HepG2 (cell line): ENCODE data around the gene APOL4. TPM values are rescaled to one million over a fixed set of nuclear protein-coding genes. Genes with fewer than 3 reads are reported as not detected.

Source experiments
- HNF4G ChIP-seq, 2 experiments: sonication (generic) in 1 of 2; formaldehyde crosslinking in 1 of 2; IDR thresholded peaks; 2 replicates each; pipeline versions ENCODE4 v1.4.0 to v1.6.1; 2011 to 2020; ENCODE audit warnings: borderline replicate concordance in 2 of 2, low read depth in 2 of 2, mild to moderate bottlenecking in 2 of 2, low read length in 1 of 2, missing genetic modification reagents in 1 of 2, moderate library complexity in 1 of 2
- LCORL ChIP-seq, 2 experiments: fragments of 450-650 bp in 1 of 2; sonication (generic) in 1 of 2; formaldehyde crosslinking in 1 of 2; IDR thresholded peaks; 2 replicates each; pipeline versions ENCODE4 v1.5.0 to v1.6.1; 2017 to 2020; ENCODE audit warnings: antibody characterized with exemption in 1 of 2, missing genetic modification reagents in 1 of 2
- MIXL1 ChIP-seq: IDR thresholded peaks from 2 replicates; pipeline ENCODE4 v1.6.1; 2016
- NFYB ChIP-seq: sonication (generic); formaldehyde crosslinking; IDR thresholded peaks from 2 replicates; pipeline ENCODE4 v1.4.0; 2020; ENCODE audit warnings: missing genetic modification reagents
- NR2F6 ChIP-seq, 2 experiments: IDR thresholded peaks; 2 replicates each; pipeline ENCODE4 v1.6.1; 2016; ENCODE audit warnings: antibody characterized with exemption in 1 of 2, mild to moderate bottlenecking in 1 of 2
- SALL1 ChIP-seq: sonication (generic); formaldehyde crosslinking; IDR thresholded peaks from 2 replicates; pipeline ENCODE4 v1.8.0; 2022; ENCODE audit warnings: mild to moderate bottlenecking, missing genetic modification reagents
- ZBTB1 ChIP-seq: sonication (generic); formaldehyde crosslinking; IDR thresholded peaks from 2 replicates; pipeline ENCODE4 v1.4.0; 2020; ENCODE audit warnings: missing genetic modification reagents, borderline replicate concordance
- ZNF3 ChIP-seq: IDR thresholded peaks from 2 replicates; pipeline ENCODE4 v1.7.0; 2017; ENCODE audit warnings: inconsistent platforms
- ZNF326 ChIP-seq: sonication (generic); formaldehyde crosslinking; IDR thresholded peaks from 2 replicates; pipeline ENCODE4 v1.4.0; 2020; ENCODE audit warnings: missing genetic modification reagents, borderline replicate concordance
- ZNF546 ChIP-seq: sonication (generic); formaldehyde crosslinking; conservative IDR thresholded peaks from 2 replicates; pipeline ENCODE4 v1.8.1; 2023; ENCODE audit warnings: mild to moderate bottlenecking, missing genetic modification reagents
- polyA plus RNA-seq, 8 experiments: library from polyadenylated mRNA; depleted of rRNA in 3 of 8; stranded (reverse) in 7 of 8; unstranded in 1 of 8; fragments of >200 nt; fragmentation: Illumina TruSeq in 4 of 8; extraction: Trizol in 4 of 8; gene quantifications; 2 replicates each; pipeline versions ENCODE4 v1.2.1 to v1.2.3, GENCODE V29; 2011 to 2016; ENCODE audit warnings: low read depth in 4 of 8, missing spikeins in 1 of 8, mixed read lengths in 1 of 8; ENCODE audit not compliant: insufficient read depth in 1 of 8
- total RNA-seq, 5 experiments: library from RNA; depleted of rRNA; stranded (reverse); fragments of >200 nt; fragmentation: Illumina TruSeq; extraction: Trizol; gene quantifications; 2 replicates each; pipeline ENCODE4 v1.2.3, GENCODE V29; 2016; ENCODE audit warnings: low read depth in 1 of 5
- TF ChIP-seq, protein P1 (sequence below): sonication (generic); formaldehyde crosslinking; IDR thresholded peaks from 2 replicates; pipeline ENCODE4 v1.5.1; 2020; ENCODE audit warnings: mild to moderate bottlenecking, missing genetic modification reagents, moderate library complexity
- TF ChIP-seq, protein P2 (sequence below): IDR thresholded peaks from 2 replicates; pipeline ENCODE4 v1.4.0; 2020; ENCODE audit warnings: mild to moderate bottlenecking, missing genetic modification reagents
- TF ChIP-seq, protein P3 (sequence below): sonication (generic); formaldehyde crosslinking; IDR thresholded peaks from 2 replicates; pipeline ENCODE4 v1.8.1; 2023; ENCODE audit warnings: mild to moderate bottlenecking, missing genetic modification reagents, borderline replicate concordance

The APOL4 gene
- total and polyA plus RNA-seq, 2 of the 13 experiments (the other 11 are each of a cell fraction or from before 2014, with no cell fraction given) = 0.77 to 2.8 TPM

DNA sequence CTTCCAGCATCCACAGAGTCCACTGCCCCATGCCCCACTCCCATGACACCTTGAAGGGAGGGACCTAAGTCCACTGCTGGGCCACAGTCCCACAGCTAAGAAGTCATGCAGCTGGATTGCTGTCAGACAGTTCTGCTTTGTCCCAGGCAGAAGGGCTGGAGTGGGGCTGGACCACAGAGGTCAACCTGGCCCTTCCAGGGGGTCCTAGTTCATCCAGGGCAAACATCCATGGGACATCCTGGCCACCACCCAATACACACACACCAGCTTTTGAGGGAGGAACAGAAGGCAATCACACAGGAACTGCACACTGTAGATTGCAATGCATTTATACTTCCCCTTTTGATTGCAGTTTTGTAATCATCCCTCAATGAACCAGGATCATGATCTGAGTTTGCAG is 11.3 kb upstream of the APOL4 start (continued):
- TF ChIP-seq HNF4G (IDR thresholded peaks at IDR 0.05; ENCODE audit: borderline replicate concordance, low read depth, low read length) (peak; percentile 47; the same call in 1 of the 2 replicates), HNF4G (CRISPR knock-in tag; IDR thresholded peaks at IDR 0.05; ENCODE audit: borderline replicate concordance, low read depth) (no peak), ZNF3 (CRISPR knock-in tag) (no peak), MIXL1 (CRISPR knock-in tag) (no peak), LCORL (IDR thresholded peaks at IDR 0.05) (no peak), LCORL (CRISPR knock-in tag; IDR thresholded peaks at IDR 0.05) (peak; percentile 37; the same call in 1 of the 2 replicates), ZBTB1 (CRISPR knock-in tag) (no peak), ZNF326 (CRISPR knock-in tag) (no peak), ZNF546 (CRISPR knock-in tag) (no peak), NFYB (no peak), NR2F6 (IDR thresholded peaks at IDR 0.05) (peak; percentile 38; the same call in 1 of the 2 replicates), NR2F6 (CRISPR knock-in tag; IDR thresholded peaks at IDR 0.05) (no peak), SALL1 (CRISPR knock-in tag) (peak; percentile 21; the same call in 1 of the 2 replicates)
- TF ChIP-seq, protein P1, sequence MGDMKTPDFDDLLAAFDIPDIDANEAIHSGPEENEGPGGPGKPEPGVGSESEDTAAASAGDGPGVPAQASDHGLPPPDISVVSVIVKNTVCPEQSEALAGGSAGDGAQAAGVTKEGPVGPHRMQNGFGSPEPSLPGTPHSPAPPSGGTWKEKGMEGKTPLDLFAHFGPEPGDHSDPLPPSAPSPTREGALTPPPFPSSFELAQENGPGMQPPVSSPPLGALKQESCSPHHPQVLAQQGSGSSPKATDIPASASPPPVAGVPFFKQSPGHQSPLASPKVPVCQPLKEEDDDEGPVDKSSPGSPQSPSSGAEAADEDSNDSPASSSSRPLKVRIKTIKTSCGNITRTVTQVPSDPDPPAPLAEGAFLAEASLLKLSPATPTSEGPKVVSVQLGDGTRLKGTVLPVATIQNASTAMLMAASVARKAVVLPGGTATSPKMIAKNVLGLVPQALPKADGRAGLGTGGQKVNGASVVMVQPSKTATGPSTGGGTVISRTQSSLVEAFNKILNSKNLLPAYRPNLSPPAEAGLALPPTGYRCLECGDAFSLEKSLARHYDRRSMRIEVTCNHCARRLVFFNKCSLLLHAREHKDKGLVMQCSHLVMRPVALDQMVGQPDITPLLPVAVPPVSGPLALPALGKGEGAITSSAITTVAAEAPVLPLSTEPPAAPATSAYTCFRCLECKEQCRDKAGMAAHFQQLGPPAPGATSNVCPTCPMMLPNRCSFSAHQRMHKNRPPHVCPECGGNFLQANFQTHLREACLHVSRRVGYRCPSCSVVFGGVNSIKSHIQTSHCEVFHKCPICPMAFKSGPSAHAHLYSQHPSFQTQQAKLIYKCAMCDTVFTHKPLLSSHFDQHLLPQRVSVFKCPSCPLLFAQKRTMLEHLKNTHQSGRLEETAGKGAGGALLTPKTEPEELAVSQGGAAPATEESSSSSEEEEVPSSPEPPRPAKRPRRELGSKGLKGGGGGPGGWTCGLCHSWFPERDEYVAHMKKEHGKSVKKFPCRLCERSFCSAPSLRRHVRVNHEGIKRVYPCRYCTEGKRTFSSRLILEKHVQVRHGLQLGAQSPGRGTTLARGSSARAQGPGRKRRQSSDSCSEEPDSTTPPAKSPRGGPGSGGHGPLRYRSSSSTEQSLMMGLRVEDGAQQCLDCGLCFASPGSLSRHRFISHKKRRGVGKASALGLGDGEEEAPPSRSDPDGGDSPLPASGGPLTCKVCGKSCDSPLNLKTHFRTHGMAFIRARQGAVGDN (CRISPR knock-in tag) = 0 out of 2 replicates have a peak, but pooled peaks have one; percentile 10
- TF ChIP-seq, protein P2, sequence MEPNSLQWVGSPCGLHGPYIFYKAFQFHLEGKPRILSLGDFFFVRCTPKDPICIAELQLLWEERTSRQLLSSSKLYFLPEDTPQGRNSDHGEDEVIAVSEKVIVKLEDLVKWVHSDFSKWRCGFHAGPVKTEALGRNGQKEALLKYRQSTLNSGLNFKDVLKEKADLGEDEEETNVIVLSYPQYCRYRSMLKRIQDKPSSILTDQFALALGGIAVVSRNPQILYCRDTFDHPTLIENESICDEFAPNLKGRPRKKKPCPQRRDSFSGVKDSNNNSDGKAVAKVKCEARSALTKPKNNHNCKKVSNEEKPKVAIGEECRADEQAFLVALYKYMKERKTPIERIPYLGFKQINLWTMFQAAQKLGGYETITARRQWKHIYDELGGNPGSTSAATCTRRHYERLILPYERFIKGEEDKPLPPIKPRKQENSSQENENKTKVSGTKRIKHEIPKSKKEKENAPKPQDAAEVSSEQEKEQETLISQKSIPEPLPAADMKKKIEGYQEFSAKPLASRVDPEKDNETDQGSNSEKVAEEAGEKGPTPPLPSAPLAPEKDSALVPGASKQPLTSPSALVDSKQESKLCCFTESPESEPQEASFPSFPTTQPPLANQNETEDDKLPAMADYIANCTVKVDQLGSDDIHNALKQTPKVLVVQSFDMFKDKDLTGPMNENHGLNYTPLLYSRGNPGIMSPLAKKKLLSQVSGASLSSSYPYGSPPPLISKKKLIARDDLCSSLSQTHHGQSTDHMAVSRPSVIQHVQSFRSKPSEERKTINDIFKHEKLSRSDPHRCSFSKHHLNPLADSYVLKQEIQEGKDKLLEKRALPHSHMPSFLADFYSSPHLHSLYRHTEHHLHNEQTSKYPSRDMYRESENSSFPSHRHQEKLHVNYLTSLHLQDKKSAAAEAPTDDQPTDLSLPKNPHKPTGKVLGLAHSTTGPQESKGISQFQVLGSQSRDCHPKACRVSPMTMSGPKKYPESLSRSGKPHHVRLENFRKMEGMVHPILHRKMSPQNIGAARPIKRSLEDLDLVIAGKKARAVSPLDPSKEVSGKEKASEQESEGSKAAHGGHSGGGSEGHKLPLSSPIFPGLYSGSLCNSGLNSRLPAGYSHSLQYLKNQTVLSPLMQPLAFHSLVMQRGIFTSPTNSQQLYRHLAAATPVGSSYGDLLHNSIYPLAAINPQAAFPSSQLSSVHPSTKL = 0 out of 2 replicates have a peak, but pooled peaks have one; percentile 13
- TF ChIP-seq, protein P3, sequence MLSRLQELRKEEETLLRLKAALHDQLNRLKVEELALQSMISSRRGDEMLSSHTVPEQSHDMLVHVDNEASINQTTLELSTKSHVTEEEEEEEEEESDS (CRISPR knock-in tag) = no peak
